Activated T-helper 17 cell treated with anti-CD3 and anti-CD28 coated beads, Interleukin-2, amount 50 U/mL, for 72 hours (primary cell): ENCODE results near the gene HTT. TPM values are rescaled to one million over a fixed set of nuclear protein-coding genes. Genes with fewer than 3 reads are reported as not detected.

Experiments
- ATAC-seq: fragments of 150-1000 bp; cut with Tn5 transposase; replicated peaks from 2 replicates; pipeline ENCODE4 v1.10.0; 2021; ENCODE audit warnings: mild to moderate bottlenecking, moderate library complexity
- H3K27ac Mint-ChIP-seq: one replicate; pipeline ENCODE4 v1.8.0; 2022; ENCODE audit warnings: mixed read lengths
- H3K27me3 Mint-ChIP-seq: one replicate; pipeline ENCODE4 v1.8.0; 2022; ENCODE audit warnings: mixed read lengths
- H3K36me3 Mint-ChIP-seq: one replicate; pipeline ENCODE4 v1.8.0; 2022; ENCODE audit warnings: low read depth, mild to moderate bottlenecking, mixed read lengths
- H3K4me1 Mint-ChIP-seq: one replicate; pipeline ENCODE4 v1.8.0; 2022; ENCODE audit warnings: mixed read lengths
- H3K4me3 Mint-ChIP-seq: one replicate; pipeline ENCODE4 v1.8.0; 2022; ENCODE audit warnings: mild to moderate bottlenecking, mixed read lengths
- H3K9me3 Mint-ChIP-seq: one replicate; pipeline ENCODE4 v1.8.0; 2022; ENCODE audit warnings: mixed read lengths
- total RNA-seq, 2 donors: library from RNA; stranded (reverse); gene quantifications; one replicate each; pipeline ENCODE4 v1.2.3, GENCODE V29; 2022

The HTT gene
- total RNA-seq, 2 donors from 2014 or later = 58.2 to 63.4 TPM

DNA sequence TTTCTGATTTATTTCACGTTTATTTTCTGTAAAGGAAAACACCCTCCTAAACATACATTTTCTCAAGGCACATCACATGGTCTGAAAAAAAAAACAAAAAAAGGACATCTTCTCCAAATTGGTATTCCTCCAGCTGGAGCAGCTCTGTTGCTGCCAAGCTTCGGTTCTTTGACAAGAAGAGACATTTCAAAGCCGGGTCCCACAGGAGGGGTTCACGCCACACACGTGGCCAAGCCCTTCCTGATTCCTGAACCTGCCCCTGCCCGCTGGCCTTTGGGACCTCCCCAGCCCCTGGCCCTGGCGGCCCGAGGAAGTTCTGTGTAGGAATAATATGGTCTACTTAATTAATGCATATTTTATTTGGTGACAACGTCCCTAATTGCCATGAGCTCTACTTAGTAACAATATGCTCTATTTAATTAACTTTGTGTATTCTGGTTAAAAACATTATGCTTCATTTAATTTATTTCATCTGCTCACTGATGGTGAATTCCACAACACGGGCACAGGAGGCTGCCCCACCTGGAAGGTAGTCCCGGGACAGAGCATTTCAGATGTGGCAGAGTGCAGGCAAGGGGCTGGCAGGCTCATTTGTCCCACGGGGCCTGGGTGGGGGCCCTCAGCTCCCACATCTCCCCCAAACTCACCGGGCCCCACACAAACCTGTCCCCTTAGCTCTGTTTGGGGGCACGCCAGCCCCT is 212.9 kb downstream of the HTT start:
- Mint-ChIP-seq H3K27ac (no peak overlapping the region), H3K4me3 (no peak overlapping the region), H3K36me3 (no peaks in the 10 kb centered on the region), H3K4me1 (peaks cover 6% of the 10 kb centered on the region), H3K9me3 (peaks cover 3% of the 10 kb centered on the region), H3K27me3 (peaks cover 14% of the 10 kb centered on the region)
- no peak for ATAC-seq

DNA sequence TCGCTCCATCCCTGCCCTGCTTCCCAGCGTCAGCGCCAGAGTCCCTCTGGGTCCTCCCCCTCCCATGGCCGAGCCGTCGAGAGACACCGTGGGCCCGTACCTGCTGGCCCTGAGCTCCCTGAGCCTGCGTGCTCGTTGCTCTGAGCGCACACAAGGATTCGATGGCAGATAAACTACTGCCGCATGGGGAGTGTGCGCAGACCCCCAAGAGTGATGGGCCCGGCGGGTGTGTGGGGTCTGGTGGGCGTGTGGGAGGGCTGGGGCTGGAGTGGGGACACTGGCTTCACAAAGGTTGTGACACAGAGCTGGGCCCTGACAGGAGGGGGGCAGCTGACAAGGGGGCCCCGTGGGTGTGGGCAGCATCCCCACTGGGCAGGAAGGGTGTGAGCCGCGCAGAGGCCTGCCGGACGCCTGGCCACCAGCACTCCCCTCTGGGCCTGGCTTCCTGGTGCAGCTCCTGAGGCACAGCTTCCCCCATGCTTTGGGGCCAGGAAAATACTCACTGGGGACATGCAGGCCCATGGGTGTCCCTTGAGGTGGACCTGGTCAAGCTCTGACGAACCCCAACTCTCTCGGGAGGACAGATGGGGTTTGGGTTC is 213.6 kb downstream of the HTT start:
- H3K4me3 Mint-ChIP-seq = no peak overlapping the region
- H3K36me3 Mint-ChIP-seq = no peaks in the 10 kb centered on the region
- H3K27ac Mint-ChIP-seq = no peak overlapping the region
- H3K9me3 Mint-ChIP-seq = no peaks in the 10 kb centered on the region
- H3K4me1 Mint-ChIP-seq = peaks cover 6% of the 10 kb centered on the region
- peaks cover 14% of the 10 kb centered on the region for H3K27me3 Mint-ChIP-seq
- no peak for ATAC-seq

DNA sequence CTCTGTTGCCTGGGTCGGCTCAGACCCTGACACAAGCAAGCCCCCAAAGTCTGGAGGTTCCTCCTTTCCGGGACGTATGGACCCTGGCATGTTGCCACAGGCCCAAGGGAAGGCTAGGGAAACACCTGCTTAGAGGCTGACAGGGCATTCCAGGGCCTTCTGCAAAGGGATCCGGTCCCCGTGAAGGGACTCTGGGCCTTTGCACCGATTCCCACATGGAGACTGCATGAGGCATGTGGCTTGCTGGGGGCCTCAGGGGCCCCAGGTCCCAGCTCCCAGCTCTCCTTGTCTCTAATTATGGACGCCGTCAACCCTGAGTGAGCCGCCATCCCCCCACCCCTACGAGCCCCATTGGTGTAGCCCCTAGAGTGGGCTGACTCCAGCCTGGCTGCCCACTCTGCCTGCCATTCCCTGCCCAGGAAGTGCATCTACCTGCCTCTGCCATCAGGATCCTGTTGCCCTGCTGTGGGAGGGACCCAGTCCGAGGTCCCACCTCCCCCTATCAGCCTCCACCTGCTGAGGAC is 214.2 kb downstream of the HTT start:
- Mint-ChIP-seq H3K36me3 (no peaks in the 10 kb centered on the region), H3K27me3 (peaks cover 14% of the 10 kb centered on the region), H3K9me3 (no peaks in the 10 kb centered on the region), H3K4me3 (no peak overlapping the region), H3K4me1 (peaks cover 6% of the 10 kb centered on the region), H3K27ac (no peak overlapping the region)
- ATAC-seq = no peak

DNA sequence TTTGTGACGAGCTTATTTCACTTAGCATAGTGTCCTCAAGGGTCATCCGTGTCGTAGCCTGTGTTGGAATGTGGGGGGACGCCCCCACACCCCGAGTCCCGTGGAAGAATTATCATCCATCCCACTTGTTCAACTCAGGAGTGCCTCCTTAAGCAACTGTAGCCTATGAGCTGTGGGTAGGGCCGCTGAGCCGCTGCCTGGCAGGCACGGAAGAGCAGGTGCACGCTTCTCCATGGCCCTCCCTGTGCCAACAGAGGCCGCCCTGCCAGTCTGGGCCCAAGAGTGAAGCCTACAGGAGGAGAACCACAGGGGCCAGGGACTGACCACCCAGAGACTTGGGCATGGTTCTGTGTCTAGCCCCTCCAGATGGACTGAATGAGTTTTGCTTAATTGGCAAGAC is 216.0 kb downstream of the HTT start:
- Mint-ChIP-seq H3K27ac (no peak overlapping the region), H3K4me3 (no peak overlapping the region), H3K4me1 (peaks cover 6% of the 10 kb centered on the region), H3K9me3 (no peaks in the 10 kb centered on the region), H3K36me3 (no peaks in the 10 kb centered on the region), H3K27me3 (peaks cover 14% of the 10 kb centered on the region)
- ATAC-seq = no peak

DNA sequence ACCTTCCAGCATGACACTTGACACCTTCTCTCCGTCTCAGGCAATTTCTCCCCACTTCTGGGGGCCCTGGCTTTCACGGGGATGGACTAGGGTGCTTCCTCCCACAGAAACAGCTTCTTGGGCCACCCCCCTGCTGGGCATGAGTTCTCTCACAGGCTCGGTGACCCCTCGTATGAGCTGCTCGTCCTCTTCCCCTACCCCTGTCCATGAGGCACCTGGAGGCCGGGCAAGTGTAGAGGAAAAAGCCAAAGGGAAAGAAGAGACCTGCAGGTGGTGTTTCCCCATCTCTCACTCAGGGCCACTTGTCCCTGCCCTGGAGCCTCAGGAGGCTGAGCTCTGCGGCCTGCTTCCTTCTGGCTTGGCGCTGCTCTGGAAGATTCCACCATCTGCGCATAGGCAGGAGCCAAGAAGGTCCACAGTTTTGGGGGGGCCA is 216.4 kb downstream of the HTT start:
- no peak overlapping the region for H3K4me3 Mint-ChIP-seq
- peaks cover 14% of the 10 kb centered on the region for H3K27me3 Mint-ChIP-seq
- no peak for ATAC-seq
- no peaks in the 10 kb centered on the region for H3K36me3 Mint-ChIP-seq
- peaks cover 6% of the 10 kb centered on the region for H3K4me1 Mint-ChIP-seq
- H3K9me3 Mint-ChIP-seq = no peaks in the 10 kb centered on the region
- no peak overlapping the region for H3K27ac Mint-ChIP-seq

DNA sequence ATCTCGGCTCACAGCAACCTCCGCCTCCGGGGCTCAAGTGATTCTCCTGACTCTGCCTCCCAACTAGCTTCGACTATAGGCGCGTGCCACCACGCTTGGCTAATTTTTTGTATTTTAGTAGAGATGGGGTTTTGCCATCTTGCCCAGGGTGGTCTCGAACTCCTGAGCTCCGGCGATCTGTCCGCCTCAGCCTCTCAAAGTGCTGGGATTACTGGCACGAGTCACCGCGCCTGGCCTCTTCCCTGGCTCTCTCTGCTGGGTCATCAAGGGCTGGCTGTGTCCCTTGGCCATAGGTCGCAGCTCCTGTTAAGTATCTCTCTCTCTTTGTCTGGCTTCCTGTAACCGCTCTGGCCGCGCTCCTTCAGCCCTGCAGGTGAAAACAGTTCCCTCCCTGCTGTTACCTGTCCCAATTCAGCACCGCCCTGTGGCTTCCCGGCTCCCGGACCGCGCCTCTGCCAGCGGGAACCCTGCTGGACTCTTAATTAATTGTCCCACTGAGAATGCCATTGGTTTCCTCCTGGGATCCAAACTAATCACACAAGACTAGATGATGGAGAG is 217.0 kb downstream of the HTT start:
- Mint-ChIP-seq H3K27me3 (peaks cover 14% of the 10 kb centered on the region), H3K4me3 (peak overlapping the region; percentile 88), H3K36me3 (no peaks in the 10 kb centered on the region), H3K4me1 (peaks cover 6% of the 10 kb centered on the region), H3K9me3 (no peaks in the 10 kb centered on the region), H3K27ac (peak overlapping the region; percentile 81)
- no peak for ATAC-seq

DNA sequence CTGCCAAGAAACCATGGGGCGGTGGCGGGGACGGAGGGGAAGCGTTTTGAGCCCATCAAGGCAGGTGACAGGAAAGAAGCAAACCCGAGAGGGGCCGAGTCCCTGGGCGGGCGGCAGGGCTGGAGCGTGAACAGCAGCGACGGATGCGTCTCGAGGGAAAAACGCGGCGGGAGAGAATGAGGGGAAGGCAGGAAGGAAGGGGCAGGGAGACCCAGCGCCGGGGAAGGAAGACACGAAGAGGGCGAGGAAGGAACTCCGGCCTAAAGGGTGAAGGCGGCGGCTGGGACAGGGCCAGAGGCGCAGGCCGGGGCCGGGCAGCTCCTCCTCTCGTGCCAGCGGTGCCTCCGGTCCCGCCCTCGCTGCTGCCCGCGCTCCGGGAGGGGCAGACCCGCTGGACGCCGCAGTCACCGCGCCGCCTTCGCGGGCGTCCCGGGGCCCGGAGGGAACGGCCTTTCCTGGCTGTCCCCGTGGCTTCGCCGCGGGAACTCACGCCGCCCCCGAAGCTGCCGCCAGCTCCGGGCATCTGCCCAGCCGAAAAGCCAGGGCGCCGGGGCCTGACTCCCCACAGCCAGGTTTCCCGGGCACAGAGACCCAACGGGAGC is 217.6 kb downstream of the HTT start:
- H3K9me3 Mint-ChIP-seq = no peaks in the 10 kb centered on the region
- peaks cover 9% of the 10 kb centered on the region for H3K27me3 Mint-ChIP-seq
- H3K4me1 Mint-ChIP-seq = peaks cover 6% of the 10 kb centered on the region
- H3K4me3 Mint-ChIP-seq = peak overlapping the region; percentile 88
- ATAC-seq = peak; percentile 52
- H3K36me3 Mint-ChIP-seq = no peaks in the 10 kb centered on the region
- H3K27ac Mint-ChIP-seq = peak overlapping the region; percentile 81

DNA sequence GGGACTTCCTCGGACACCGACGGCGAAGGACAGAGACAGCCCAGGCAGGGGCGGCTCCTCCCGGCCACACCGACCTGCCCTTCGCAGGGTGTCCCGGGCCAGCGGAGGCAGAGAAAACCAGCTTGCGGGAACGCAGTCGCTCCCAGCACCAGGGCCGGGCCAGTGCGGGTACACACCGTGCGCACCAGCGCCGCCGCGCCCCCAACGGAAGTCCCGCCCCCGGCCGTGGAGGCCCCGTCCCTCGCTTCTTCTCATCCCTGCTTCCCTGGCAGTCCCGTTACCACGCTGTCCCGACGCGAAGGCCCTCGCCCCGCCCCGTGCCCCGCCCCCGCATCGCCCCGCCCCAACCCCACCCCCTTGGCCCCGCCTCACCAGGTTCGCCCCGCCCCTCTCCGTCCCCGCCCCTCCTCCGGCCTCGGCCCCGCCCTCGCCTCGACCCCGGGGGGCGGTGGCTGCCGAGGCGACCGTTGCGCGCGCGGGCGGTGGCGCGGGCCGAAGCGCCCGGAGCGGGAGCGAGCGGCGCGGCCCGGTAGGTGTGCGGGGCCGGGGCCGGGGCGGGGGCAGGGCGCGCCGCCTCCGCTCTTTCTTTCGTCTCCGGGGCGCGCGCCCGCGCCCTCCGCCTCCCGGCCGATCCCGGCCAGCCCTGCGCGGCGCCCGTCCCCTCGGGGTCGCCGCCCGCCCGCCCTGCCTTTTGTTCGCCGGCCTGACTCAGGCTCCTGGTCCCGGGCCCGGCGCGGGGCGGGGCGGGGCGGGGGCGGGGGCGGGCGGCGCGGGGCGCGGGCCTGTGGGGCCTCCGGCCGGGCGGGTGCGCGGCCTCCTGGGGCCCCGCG is 218.3 kb downstream of the HTT start, which contains the start of gene RGS12:
Gene RGS12, plus strand, starts transcription at position 451 of the 830 bp plus-strand sequence. CDS start 23,150 bp downstream, outside the sequence.
- no peaks in the 10 kb centered on the region for H3K36me3 Mint-ChIP-seq
- peaks cover 4% of the 10 kb centered on the region for H3K9me3 Mint-ChIP-seq
- H3K27me3 Mint-ChIP-seq = peaks cover 9% of the 10 kb centered on the region
- peak within 1 kb of the TSS; percentile 81 for H3K27ac Mint-ChIP-seq
- peak within 1 kb of the TSS; percentile 88 for H3K4me3 Mint-ChIP-seq
- peak; percentile 93 for ATAC-seq
- H3K4me1 Mint-ChIP-seq = peaks cover 6% of the 10 kb centered on the region

Other genes with a start within 250 kb of the HTT start
- 100 to 1,000 TPM; 220 to 254 TPM for gene ADD1, start 230.8 kb upstream of the HTT start, total RNA-seq
- 10 to 100 TPM; 86.5 to 96.8 TPM for gene NOP14, start 111.3 kb upstream of the HTT start, total RNA-seq
- gene GRK4, start 111.1 kb upstream of the HTT start, total RNA-seq = 1 to 10 TPM; 3.2 to 5.7 TPM
- gene HTT-AS, start 143 bp upstream of the HTT start, total RNA-seq = not detected
- 1 to 10 TPM; 1.1 to 1.2 TPM for gene MSANTD1, start 174.5 kb downstream of the HTT start, total RNA-seq
- 10 to 100 TPM in 1 of 2 donors, 1 to 10 TPM in 1; 9.2 to 10.6 TPM for gene RGS12, start 218.3 kb downstream of the HTT start, total RNA-seq